Activated CD4-positive, alpha-beta T cell treated with anti-CD3 and anti-CD28 coated beads for 36 hours (primary cell): ENCODE measurements around the gene SSX2IP. TPM values are rescaled to one million over a fixed set of nuclear protein-coding genes. Genes with fewer than 3 reads are reported as not detected.
A peak's percentile ranks its signal among the peaks of the same experiment; 100 is the strongest.

Experiments used
- ATAC-seq: fragments of 200-7000 bp; cut with Tn5 transposase; one replicate; pipeline ENCODE4 v1.10.0; 2021; ENCODE audit warnings: mild to moderate bottlenecking, moderate library complexity
- CTCF ChIA-PET: fragments of 350-600 bp; sonication (Branson Sonifier 250); formaldehyde crosslinking; loops from one replicate; lab custom pipeline; 2021; ENCODE audit warnings: antibody characterized with exemption; lab: Charles Lee
- POLR2A ChIA-PET: fragments of 350-600 bp; sonication (Branson Sonifier 250); formaldehyde crosslinking; loops from one replicate; lab custom pipeline; 2021; ENCODE audit warnings: antibody characterized with exemption, inconsistent platforms; lab: Charles Lee
- DNase-seq: peaks from one replicate; pipeline ENCODE4 v3.0.0-alpha.2; 2020
- H3K27ac Mint-ChIP-seq: one replicate; pipeline ENCODE4 v1.8.0; 2021; ENCODE audit warnings: mixed read lengths
- H3K27me3 Mint-ChIP-seq: one replicate; pipeline ENCODE4 v1.8.0; 2021; ENCODE audit warnings: mixed read lengths
- H3K36me3 Mint-ChIP-seq: one replicate; pipeline ENCODE4 v1.8.0; 2021; ENCODE audit warnings: low read depth, mixed read lengths
- H3K4me1 Mint-ChIP-seq: one replicate; pipeline ENCODE4 v1.8.0; 2021; ENCODE audit warnings: mixed read lengths
- H3K4me3 Mint-ChIP-seq: one replicate; pipeline ENCODE4 v1.8.0; 2021; ENCODE audit warnings: mild to moderate bottlenecking, moderate library complexity, mixed read lengths
- H3K9me3 Mint-ChIP-seq: one replicate; pipeline ENCODE4 v1.8.0; 2021; ENCODE audit warnings: low read depth, mixed read lengths
- intact Hi-C, 2 experiments: fragments of 100-400 bp; cut with DNase I in 1 of 2; cut with micrococcal nuclease in 1 of 2; formaldehyde crosslinking; loops; one replicate each; pipeline versions ENCODE4 v1.14.2 to v1.15.1; 2022 to 2024; cut with DNase I, micrococcal nuclease
- total RNA-seq, 2 experiments: library from RNA; stranded (reverse); gene quantifications; one replicate each; pipeline ENCODE4 v1.2.3, GENCODE V29; 2021

The SSX2IP gene
- total RNA-seq, 2 experiments from 2014 or later, result 10.3 to 12.3 TPM

- Mint-ChIP-seq H3K4me3 (peak overlapping the region; percentile 64), H3K36me3 (no peaks in the 10 kb centered on the region), H3K27ac (peak overlapping the region; percentile 81), H3K9me3 (no peaks in the 10 kb centered on the region), H3K27me3 (no peaks in the 10 kb centered on the region), H3K4me1 (peaks cover 45% of the 10 kb centered on the region)
- no peak for ATAC-seq
- CTCF ChIA-PET, result interaction anchor here (1.0 to 4.3 kb wide), 2 partner anchors 31 to 551 kb away, joined by 3 to 17 read pairs; no protein-coding TSS in a partner anchor
- DNase-seq, result no peak
- intact Hi-C loops, result loop anchor here (2.0 to 5.0 kb wide), 6 partner anchors 30 to 615 kb away; partner anchors contain the start of gene BCL10 (in 1 of the 2)
- POLR2A ChIA-PET, result no interaction called here
These were observed 2.1 kb upstream of the SSX2IP start for GRCh38 chr1:84692391-84692790.

- ChIA-PET CTCF (interaction anchor here (0.5 to 4.3 kb wide), 5 partner anchors 32 to 550 kb away, joined by 3 to 17 read pairs (median 4); no protein-coding TSS in a partner anchor), POLR2A (interaction anchor here (0.6 kb wide), 1 partner anchor 69 kb away, joined by 3 read pairs; no protein-coding TSS in a partner anchor)
- peak; percentile 25 for DNase-seq
These were observed 992 bp upstream of the SSX2IP start for GRCh38 chr1:84691122-84691783.

GRCh38 chr1:84689514-84690396, 506 bp downstream of the SSX2IP start:
- CTCF ChIA-PET, result interaction anchor here (0.8 to 3.5 kb wide), 6 partner anchors 8 to 68 kb away, joined by 3 to 13 read pairs (median 4); no protein-coding TSS in a partner anchor
- POLR2A ChIA-PET, result no interaction called here
- Mint-ChIP-seq H3K27ac (peak overlapping the region; percentile 45), H3K27me3 (no peaks in the 10 kb centered on the region), H3K4me1 (peaks cover 57% of the 10 kb centered on the region), H3K36me3 (no peaks in the 10 kb centered on the region), H3K9me3 (no peaks in the 10 kb centered on the region), H3K4me3 (peak overlapping the region; percentile 91)
- DNase-seq, result no peak
- intact Hi-C loops, result loop anchor here (1.0 to 5.0 kb wide), 14 partner anchors 67 to 612 kb away; partner anchors contain the start of genes BCL10 (in 2 of the 2), CTBS (in 2 of the 2), GNG5 (in 2 of the 2) and SPATA1 (in 2 of the 2)
- no peak for ATAC-seq

More at GRCh38 chr1:84691122-84691783, 992 bp upstream of the SSX2IP start:
- no peak for ATAC-seq
- peak overlapping the region; percentile 85 for H3K27ac Mint-ChIP-seq
- H3K4me3 Mint-ChIP-seq, result peak overlapping the region; percentile 91
- intact Hi-C loops, result loop anchor here (2.0 to 5.0 kb wide), 7 partner anchors 69 to 614 kb away; partner anchors contain the start of gene BCL10 (in 1 of the 2)
- no peaks in the 10 kb centered on the region for H3K27me3 Mint-ChIP-seq
- H3K36me3 Mint-ChIP-seq, result no peaks in the 10 kb centered on the region
- peaks cover 56% of the 10 kb centered on the region for H3K4me1 Mint-ChIP-seq
- H3K9me3 Mint-ChIP-seq, result no peaks in the 10 kb centered on the region

GRCh38 chr1:84688463-84689061, 1.7 kb downstream of the SSX2IP start:
- ATAC-seq (no peak), DNase-seq (no peak)
- peak overlapping the region; percentile 91 for H3K4me3 Mint-ChIP-seq
- H3K4me1 Mint-ChIP-seq, result peaks cover 54% of the 10 kb centered on the region
- POLR2A ChIA-PET, result no interaction called here
- no peaks in the 10 kb centered on the region for H3K36me3 Mint-ChIP-seq
- H3K27me3 Mint-ChIP-seq, result no peaks in the 10 kb centered on the region
- no peak overlapping the region for H3K27ac Mint-ChIP-seq
- CTCF ChIA-PET, result interaction anchor here (0.6 to 3.5 kb wide), 10 partner anchors 9 to 88 kb away, joined by 3 to 13 read pairs (median 3); no protein-coding TSS in a partner anchor
- intact Hi-C loops, result no loop called here
- H3K9me3 Mint-ChIP-seq, result no peaks in the 10 kb centered on the region

GRCh38 chr1:84687714-84688462, 2.4 kb downstream of the SSX2IP start:
- Mint-ChIP-seq H3K4me3 (no peak overlapping the region), H3K27me3 (no peaks in the 10 kb centered on the region), H3K27ac (no peak overlapping the region), H3K36me3 (no peaks in the 10 kb centered on the region), H3K4me1 (peaks cover 51% of the 10 kb centered on the region), H3K9me3 (no peaks in the 10 kb centered on the region)
- ATAC-seq (no peak), DNase-seq (no peak)
- ChIA-PET POLR2A (interaction anchor here (0.7 kb wide), 1 partner anchor 532 kb away, joined by 3 read pairs; no protein-coding TSS in a partner anchor), CTCF (interaction anchor here (1.0 to 3.5 kb wide), 7 partner anchors 10 to 89 kb away, joined by 3 to 13 read pairs (median 4); no protein-coding TSS in a partner anchor)
- intact Hi-C loops, result no loop called here

- no peaks in the 10 kb centered on the region for H3K9me3 Mint-ChIP-seq
- H3K27ac Mint-ChIP-seq, result no peak overlapping the region
- no peak overlapping the region for H3K4me3 Mint-ChIP-seq
- DNase-seq (no peak), ATAC-seq (no peak)
- ChIA-PET CTCF (interaction anchor here (0.7 to 3.5 kb wide), 3 partner anchors 9 to 39 kb away, joined by 3 to 13 read pairs (median 5); no protein-coding TSS in a partner anchor), POLR2A (no interaction called here)
- H3K4me1 Mint-ChIP-seq, result peaks cover 42% of the 10 kb centered on the region
- peaks cover 2% of the 10 kb centered on the region for H3K36me3 Mint-ChIP-seq
- intact Hi-C loops, result no loop called here
- no peaks in the 10 kb centered on the region for H3K27me3 Mint-ChIP-seq
These were observed 4.0 kb downstream of the SSX2IP start for GRCh38 chr1:84686223-84686622.

- intact Hi-C loops, result no loop called here
- H3K27ac Mint-ChIP-seq, result no peak overlapping the region
- H3K4me3 Mint-ChIP-seq, result no peak overlapping the region
- H3K9me3 Mint-ChIP-seq, result no peaks in the 10 kb centered on the region
- ATAC-seq, result no peak
- peaks cover 27% of the 10 kb centered on the region for H3K4me1 Mint-ChIP-seq
- H3K27me3 Mint-ChIP-seq, result no peaks in the 10 kb centered on the region
- CTCF ChIA-PET, result interaction anchor here (0.8 kb wide), 1 partner anchor 18 kb away, joined by 3 read pairs; no protein-coding TSS in a partner anchor
- DNase-seq, result no peak
- peaks cover 2% of the 10 kb centered on the region for H3K36me3 Mint-ChIP-seq
- POLR2A ChIA-PET, result no interaction called here
These were observed 6.8 kb downstream of the SSX2IP start for GRCh38 chr1:84683508-84683907.

GRCh38 chr1:84682047-84682446, 8.2 kb downstream of the SSX2IP start:
- intact Hi-C loops, result no loop called here
- ATAC-seq (no peak), DNase-seq (no peak)
- H3K9me3 Mint-ChIP-seq, result peaks cover 2% of the 10 kb centered on the region
- peaks cover 14% of the 10 kb centered on the region for H3K4me1 Mint-ChIP-seq
- H3K27me3 Mint-ChIP-seq, result no peaks in the 10 kb centered on the region
- H3K27ac Mint-ChIP-seq, result no peak overlapping the region
- H3K4me3 Mint-ChIP-seq, result no peak overlapping the region
- H3K36me3 Mint-ChIP-seq, result peaks cover 4% of the 10 kb centered on the region
- ChIA-PET CTCF (interaction anchor here (0.6 kb wide), 1 partner anchor 13 kb away, joined by 3 read pairs; no protein-coding TSS in a partner anchor), POLR2A (no interaction called here)

GRCh38 chr1:84677415-84678099, 12.7 kb downstream of the SSX2IP start:
- intact Hi-C loops, result no loop called here
- no peak for DNase-seq
- peaks cover 7% of the 10 kb centered on the region for H3K36me3 Mint-ChIP-seq
- CTCF ChIA-PET, result interaction anchor here (0.9 kb wide), 1 partner anchor 9 kb away, joined by 5 read pairs; no protein-coding TSS in a partner anchor
- peaks cover 15% of the 10 kb centered on the region for H3K4me1 Mint-ChIP-seq
- peaks cover 2% of the 10 kb centered on the region for H3K9me3 Mint-ChIP-seq
- no peaks in the 10 kb centered on the region for H3K27me3 Mint-ChIP-seq
- ATAC-seq, result no peak
- POLR2A ChIA-PET, result no interaction called here
- H3K27ac Mint-ChIP-seq, result no peak overlapping the region
- no peak overlapping the region for H3K4me3 Mint-ChIP-seq

- no peak overlapping the region for H3K27ac Mint-ChIP-seq
- peaks cover 5% of the 10 kb centered on the region for H3K36me3 Mint-ChIP-seq
- H3K4me1 Mint-ChIP-seq, result peaks cover 11% of the 10 kb centered on the region
- no peak overlapping the region for H3K4me3 Mint-ChIP-seq
- ChIA-PET POLR2A (no interaction called here), CTCF (interaction anchor here (1.3 to 1.8 kb wide), 3 partner anchors 13 to 211 kb away, joined by 3 to 7 read pairs (median 4); no protein-coding TSS in a partner anchor)
- DNase-seq, result no peak
- H3K27me3 Mint-ChIP-seq, result no peaks in the 10 kb centered on the region
- no peak for ATAC-seq
- peaks cover 2% of the 10 kb centered on the region for H3K9me3 Mint-ChIP-seq
- intact Hi-C loops, result no loop called here
These were observed 14.6 kb downstream of the SSX2IP start for GRCh38 chr1:84675631-84676030.
